H9 (cell line): ENCODE measurements around the gene FUT2. TPM values are rescaled to one million over a fixed set of nuclear protein-coding genes. Genes with fewer than 3 reads are reported as not detected.

Experiments used
- DNase-seq: peaks from one replicate; pipeline ENCODE4 v3.0.0-alpha.2; 2017
- H2AFZ ChIP-seq: one replicate; pipeline ENCODE4 v1.6.1; 2013; ENCODE audit warnings: mild to moderate bottlenecking, low read length, control low read depth, moderate library complexity
- H2AK5ac ChIP-seq: 2 replicates; pipeline ENCODE4 v1.6.1; 2013; ENCODE audit warnings: low read length, control low read depth, mixed read lengths; ENCODE audit not compliant: insufficient read length
- H2BK120ac ChIP-seq: one replicate; pipeline ENCODE4 v1.6.1; 2013; ENCODE audit warnings: low read depth, mild to moderate bottlenecking, low read length, control low read depth, inconsistent platforms; ENCODE audit not compliant: poor library complexity, severe bottlenecking
- H2BK12ac ChIP-seq: 2 replicates; pipeline ENCODE4 v1.6.1; 2013; ENCODE audit warnings: low read length, control low read depth, mixed read lengths, low read depth; ENCODE audit not compliant: insufficient read length
- H2BK15ac ChIP-seq: 2 replicates; pipeline ENCODE4 v1.6.1; 2013; ENCODE audit warnings: low read depth, low read length, control low read depth
- H2BK20ac ChIP-seq: one replicate; pipeline ENCODE4 v1.6.1; 2013; ENCODE audit warnings: low read depth, mild to moderate bottlenecking, low read length, control low read depth, inconsistent platforms; ENCODE audit not compliant: poor library complexity, severe bottlenecking
- H2BK5ac ChIP-seq: 2 replicates; pipeline ENCODE4 v1.6.1; 2013; ENCODE audit warnings: low read length, control low read depth, mixed read lengths; ENCODE audit not compliant: insufficient read length
- H3K14ac ChIP-seq: 2 replicates; pipeline ENCODE4 v1.6.1; 2013; ENCODE audit warnings: low read length, control low read depth; ENCODE audit not compliant: insufficient read depth
- H3K18ac ChIP-seq: 2 replicates; pipeline ENCODE4 v1.6.1; 2013; ENCODE audit warnings: low read depth, mild to moderate bottlenecking, mixed read lengths, low read length, control low read depth; ENCODE audit not compliant: insufficient read length
- H3K23ac ChIP-seq: 2 replicates; pipeline ENCODE4 v1.6.1; 2013; ENCODE audit warnings: low read length, control low read depth, mixed read lengths, low read depth; ENCODE audit not compliant: insufficient read length
- H3K23me2 ChIP-seq: 2 replicates; pipeline ENCODE4 v1.6.1; 2013; ENCODE audit warnings: low read depth, mild to moderate bottlenecking, mixed read lengths, low read length, control low read depth; ENCODE audit not compliant: insufficient read length, poor library complexity, severe bottlenecking
- H3K27ac ChIP-seq: 2 replicates; pipeline ENCODE4 v1.5.1; 2013; ENCODE audit warnings: low read length, control low read depth, mixed read lengths, low read depth; ENCODE audit not compliant: insufficient read length
- H3K27me3 ChIP-seq: 2 replicates; pipeline ENCODE4 v1.6.1; 2013; ENCODE audit warnings: low read length, control low read depth, inconsistent platforms; ENCODE audit not compliant: insufficient read depth
- H3K4ac ChIP-seq: 2 replicates; pipeline ENCODE4 v1.6.1; 2013; ENCODE audit warnings: low read depth, mild to moderate bottlenecking, control low read depth, inconsistent platforms, low read length, moderate library complexity
- H3K4me1 ChIP-seq: 2 replicates; pipeline ENCODE4 v1.6.1; 2013; ENCODE audit warnings: low read length, control low read depth, inconsistent platforms; ENCODE audit not compliant: insufficient read depth
- H3K4me2 ChIP-seq: 2 replicates; pipeline ENCODE4 v1.6.1; 2013; ENCODE audit warnings: low read length, control low read depth, mixed read lengths; ENCODE audit not compliant: insufficient read length, insufficient read depth
- H3K56ac ChIP-seq: 2 replicates; pipeline ENCODE4 v1.6.1; 2013; ENCODE audit warnings: low read depth, mild to moderate bottlenecking, mixed read lengths, low read length, control low read depth; ENCODE audit not compliant: insufficient read length
- H3K79me1 ChIP-seq: 2 replicates; pipeline ENCODE4 v1.6.1; 2013; ENCODE audit warnings: low read depth, mild to moderate bottlenecking, moderate library complexity, low read length, control low read depth, inconsistent platforms; ENCODE audit not compliant: insufficient read depth, poor library complexity, severe bottlenecking
- H3K79me2 ChIP-seq: 2 replicates; pipeline ENCODE4 v1.6.1; 2013; ENCODE audit warnings: low read length, control low read depth, inconsistent platforms; ENCODE audit not compliant: insufficient read depth
- H3K9ac ChIP-seq: 2 replicates; pipeline ENCODE4 v1.6.1; 2013; ENCODE audit warnings: low read length, control low read depth, mixed read lengths; ENCODE audit not compliant: insufficient read length; ENCODE audit errors: extremely low read depth
- H3K9me3 ChIP-seq: one replicate; pipeline ENCODE4 v1.6.1; 2013; ENCODE audit warnings: low read depth, low read length, inconsistent platforms; ENCODE audit not compliant: control insufficient read depth
- H3T11ph ChIP-seq: one replicate; pipeline ENCODE4 v1.6.1; 2013; ENCODE audit warnings: mild to moderate bottlenecking, low read length, control low read depth, inconsistent platforms
- H4K20me1 ChIP-seq: one replicate; pipeline ENCODE4 v1.6.1; 2013; ENCODE audit not compliant: control insufficient read depth, insufficient read length, insufficient read depth
- H4K5ac ChIP-seq: 2 replicates; pipeline ENCODE4 v1.6.1; 2013; ENCODE audit warnings: low read depth, mild to moderate bottlenecking, mixed read lengths, low read length, control low read depth; ENCODE audit not compliant: insufficient read length
- H4K8ac ChIP-seq: replicated peaks from 2 replicates; pipeline ENCODE4 v1.6.1; 2013; ENCODE audit warnings: low read length, control low read depth, mixed read lengths, low read depth; ENCODE audit not compliant: insufficient read length
- H4K91ac ChIP-seq: 2 replicates; pipeline ENCODE4 v1.6.1; 2013; ENCODE audit warnings: low read depth, mild to moderate bottlenecking, moderate library complexity, mixed read lengths, low read length, control low read depth; ENCODE audit not compliant: insufficient read length
- H3K27ac Mint-ChIP-seq, 3 experiments: 2 replicates in 2 of 3; 3 replicates in 1 of 3; pipeline ENCODE4 v1.8.0; 2020 to 2021; ENCODE audit warnings: mixed read lengths in 3 of 3, mild to moderate bottlenecking in 1 of 3, moderate library complexity in 1 of 3
- H3K27me3 Mint-ChIP-seq: 2 replicates; pipeline ENCODE4 v1.8.0; 2021; ENCODE audit warnings: low read depth, mild to moderate bottlenecking, moderate library complexity, mixed read lengths
- H3K36me3 Mint-ChIP-seq, 3 experiments: 2 replicates in 2 of 3; 3 replicates in 1 of 3; pipeline ENCODE4 v1.8.0; 2020 to 2021; ENCODE audit warnings: low read depth in 3 of 3, mixed read lengths in 3 of 3; ENCODE audit not compliant: insufficient read depth in 1 of 3
- H3K4me1 Mint-ChIP-seq, 2 experiments: 2 replicates each; pipeline ENCODE4 v1.8.0; 2020; ENCODE audit warnings: mixed read lengths in 2 of 2
- H3K4me3 Mint-ChIP-seq, 2 experiments: 2 replicates in 1 of 2; 3 replicates in 1 of 2; pipeline ENCODE4 v1.8.0; 2020 to 2021; ENCODE audit warnings: mild to moderate bottlenecking in 2 of 2, mixed read lengths in 2 of 2, moderate library complexity in 1 of 2
- H3K9me3 Mint-ChIP-seq, 2 experiments: 2 replicates in 1 of 2; 3 replicates in 1 of 2; pipeline ENCODE4 v1.8.0; 2020; ENCODE audit warnings: mild to moderate bottlenecking in 2 of 2, mixed read lengths in 2 of 2, moderate library complexity in 1 of 2
- WGBS: extraction: QIAGEN DNeasy Blood & Tissue Kit; methylation state at CpG from one replicate; pipeline ENCODE4 v1.1.7; 2013; ENCODE audit warnings: missing lambda C conversion rate, low lambda C conversion rate, mixed read lengths; ENCODE audit not compliant: insufficient read length; ENCODE audit errors: extremely low coverage; 5-methylcytosine and 5-hydroxymethylcytosine counted together
- total RNA-seq: library from RNA; stranded (reverse); gene quantifications from 2 replicates; pipeline ENCODE4 v1.2.1, GENCODE V29; 2021
- TF ChIP-seq, protein P1 (sequence below): fragments of 200-600 bp; sonication (generic); conservative IDR thresholded peaks from 3 replicates; pipeline ENCODE4 v1.8.0; 2021; ENCODE audit warnings: antibody characterized with exemption, mild to moderate bottlenecking

Gene FUT2
- total RNA-seq, 1 experiment from 2014 or later: 11.4 TPM

DNA sequence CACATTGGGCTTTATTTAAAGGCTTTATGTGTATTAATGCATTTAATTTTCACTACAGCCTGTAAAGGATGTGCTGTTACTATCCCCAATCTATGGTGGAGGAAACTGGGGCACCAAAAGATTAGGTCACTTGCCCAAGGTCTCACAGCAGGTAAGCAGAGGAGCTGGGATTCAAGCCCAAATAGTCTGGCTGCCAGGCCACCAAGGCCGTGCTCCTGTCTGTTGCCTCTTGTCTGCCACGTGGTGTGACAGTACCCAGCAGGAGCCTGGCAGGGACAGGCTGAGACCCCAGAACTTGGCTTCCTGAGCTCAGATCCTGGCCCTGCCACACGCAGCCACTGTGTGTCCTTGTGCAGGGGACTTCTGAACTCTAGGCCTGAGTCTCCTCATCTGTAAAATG, 27.4 kb upstream of the FUT2 start:
- H3K23ac ChIP-seq: no peak overlapping the region
- H4K8ac ChIP-seq: no peak overlapping the region
- H3K9ac ChIP-seq: no peak overlapping the region
- H2BK20ac ChIP-seq: no peak overlapping the region
- peaks cover 2% of the 10 kb centered on the region for H4K20me1 ChIP-seq
- Mint-ChIP-seq H3K9me3 (peaks cover 8 to 11% of the 10 kb centered on the region in 2 experiments), H3K27me3 (no peaks in the 10 kb centered on the region), H3K4me1 (peaks cover 7 to 14% of the 10 kb centered on the region in 2 experiments), H3K27ac (no peak overlapping the region), H3K36me3 (peaks cover 0 to 9% (median 7%) of the 10 kb centered on the region in 3 experiments; a peak in 5 of 7 replicates), H3K4me3 (no peak overlapping the region)
- H3K27ac ChIP-seq: no peak overlapping the region
- no peak overlapping the region for H2AFZ ChIP-seq
- no peaks in the 10 kb centered on the region for H3K23me2 ChIP-seq
- no peak overlapping the region for H4K5ac ChIP-seq
- DNase-seq: no peak
- no peaks in the 10 kb centered on the region for H3K79me1 ChIP-seq
- no peak overlapping the region; the same call in 1 of the 2 replicates for H3K14ac ChIP-seq
- H4K91ac ChIP-seq: no peak overlapping the region
- no peak overlapping the region for H2BK120ac ChIP-seq
- H3K18ac ChIP-seq: no peak overlapping the region
- TF ChIP-seq, protein P1, sequence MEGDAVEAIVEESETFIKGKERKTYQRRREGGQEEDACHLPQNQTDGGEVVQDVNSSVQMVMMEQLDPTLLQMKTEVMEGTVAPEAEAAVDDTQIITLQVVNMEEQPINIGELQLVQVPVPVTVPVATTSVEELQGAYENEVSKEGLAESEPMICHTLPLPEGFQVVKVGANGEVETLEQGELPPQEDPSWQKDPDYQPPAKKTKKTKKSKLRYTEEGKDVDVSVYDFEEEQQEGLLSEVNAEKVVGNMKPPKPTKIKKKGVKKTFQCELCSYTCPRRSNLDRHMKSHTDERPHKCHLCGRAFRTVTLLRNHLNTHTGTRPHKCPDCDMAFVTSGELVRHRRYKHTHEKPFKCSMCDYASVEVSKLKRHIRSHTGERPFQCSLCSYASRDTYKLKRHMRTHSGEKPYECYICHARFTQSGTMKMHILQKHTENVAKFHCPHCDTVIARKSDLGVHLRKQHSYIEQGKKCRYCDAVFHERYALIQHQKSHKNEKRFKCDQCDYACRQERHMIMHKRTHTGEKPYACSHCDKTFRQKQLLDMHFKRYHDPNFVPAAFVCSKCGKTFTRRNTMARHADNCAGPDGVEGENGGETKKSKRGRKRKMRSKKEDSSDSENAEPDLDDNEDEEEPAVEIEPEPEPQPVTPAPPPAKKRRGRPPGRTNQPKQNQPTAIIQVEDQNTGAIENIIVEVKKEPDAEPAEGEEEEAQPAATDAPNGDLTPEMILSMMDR: no peak
- H3K56ac ChIP-seq: no peak overlapping the region
- H3K9me3 ChIP-seq: no peaks in the 10 kb centered on the region
- no peaks in the 10 kb centered on the region for H3K27me3 ChIP-seq
- H3K4me2 ChIP-seq: no peak overlapping the region
- no peak overlapping the region for H2BK5ac ChIP-seq
- H2BK15ac ChIP-seq: no peak overlapping the region; the same call in 1 of the 2 replicates
- H2AK5ac ChIP-seq: no peak overlapping the region
- H3T11ph ChIP-seq: no peak overlapping the region
- H2BK12ac ChIP-seq: no peak overlapping the region
- H3K4me1 ChIP-seq: no peaks in the 10 kb centered on the region
- no peaks in the 10 kb centered on the region for H3K79me2 ChIP-seq
- H3K4ac ChIP-seq: no peak overlapping the region
- no CpG with 5 or more reads among the region's 3 CpGs for WGBS
